GM12865 (cell line): Measurements from ENCODE around the gene MARCHF5.

ENCODE experiments used
- DNase-seq: peaks from one replicate; pipeline ENCODE4 v3.0.0; 2010; ENCODE audit warnings: low read depth
- H3K4me3 ChIP-seq: 2 replicates; pipeline ENCODE4 v1.5.1; 2011; ENCODE audit warnings: mild to moderate bottlenecking, low read depth, low read length, control low read depth
- CTCF ChIP-seq: IDR thresholded peaks from 2 replicates; pipeline ENCODE4 v1.5.1; 2011; ENCODE audit warnings: low read length, control low read depth, low read depth, inconsistent platforms; ENCODE audit not compliant: insufficient read depth; ENCODE audit errors: missing control alignments

MARCHF5 gene

GRCh38 chr10:92290837-92291615 is at the start of gene MARCHF5, which contains the start of gene CPEB3:
Gene MARCHF5 (plus strand): TSS chr10:92291167. CDS start chr10:92291495, 328 bp downstream.
Gene CPEB3 (minus strand): TSS chr10:92291078. CDS start chr10:92240350, 50,728 bp downstream.
- peak within 1 kb of the TSS; percentile 93 for H3K4me3 ChIP-seq
- TF ChIP-seq CTCF = peak; percentile 58
- DNase-seq = peak; percentile 98

GRCh38 chr10:92241501-92241900 is 49.5 kb upstream of the MARCHF5 start:
- no peak for TF ChIP-seq CTCF
- H3K4me3 ChIP-seq = no peak overlapping the region
- DNase-seq = no peak

- TF ChIP-seq CTCF = no peak
Measured at GRCh38 chr10:92242380-92242779, 48.6 kb upstream of the MARCHF5 start.

GRCh38 chr10:92242910-92243671 is 47.9 kb upstream of the MARCHF5 start:
- DNase-seq = peak; percentile 72
- peak overlapping the region; percentile 39 for H3K4me3 ChIP-seq
- TF ChIP-seq CTCF = no peak

More at GRCh38 chr10:92242380-92242779, 48.6 kb upstream of the MARCHF5 start:
- H3K4me3 ChIP-seq = no peak overlapping the region
- no peak for DNase-seq

- DNase-seq = peak; percentile 81
- no peak for TF ChIP-seq CTCF
- no peak overlapping the region for H3K4me3 ChIP-seq
Measured at GRCh38 chr10:92244796-92245195, 46.2 kb upstream of the MARCHF5 start.

- H3K4me3 ChIP-seq = no peak overlapping the region
- no peak for TF ChIP-seq CTCF
- DNase-seq = no peak
Measured at GRCh38 chr10:92248566-92248965, 42.4 kb upstream of the MARCHF5 start.

- no peak for TF ChIP-seq CTCF
- no peak for DNase-seq
- no peak overlapping the region for H3K4me3 ChIP-seq
Measured at GRCh38 chr10:92263396-92263795, 27.6 kb upstream of the MARCHF5 start.
